Gastrocnemius medialis (tissue), 4 donors: Measurements from ENCODE around the gene FCHSD2.

ENCODE experiments used
- POLR2A ChIP-seq, 2 donors: fragments of 450-650 bp; IDR thresholded peaks; one replicate each; pipeline ENCODE4 v1.6.1; 2017; ENCODE audit warnings: antibody characterized with exemption in 2 of 2, mild to moderate bottlenecking in 2 of 2, moderate library complexity in 2 of 2
- TF ChIP-seq, protein P1 (sequence below), 5 experiments: fragments of 450-650 bp in 3 of 5; fragments of 200-600 bp in 2 of 5; sonication (generic) in 2 of 5; IDR thresholded peaks in 4 of 5; conservative IDR thresholded peaks in 1 of 5; 1 replicate in 4 of 5; 2 replicates in 1 of 5; pipeline ENCODE4 v1.5.1; 2016 to 2019; ENCODE audit warnings: antibody characterized with exemption in 5 of 5, mild to moderate bottlenecking in 3 of 5, moderate library complexity in 3 of 5

DNA sequence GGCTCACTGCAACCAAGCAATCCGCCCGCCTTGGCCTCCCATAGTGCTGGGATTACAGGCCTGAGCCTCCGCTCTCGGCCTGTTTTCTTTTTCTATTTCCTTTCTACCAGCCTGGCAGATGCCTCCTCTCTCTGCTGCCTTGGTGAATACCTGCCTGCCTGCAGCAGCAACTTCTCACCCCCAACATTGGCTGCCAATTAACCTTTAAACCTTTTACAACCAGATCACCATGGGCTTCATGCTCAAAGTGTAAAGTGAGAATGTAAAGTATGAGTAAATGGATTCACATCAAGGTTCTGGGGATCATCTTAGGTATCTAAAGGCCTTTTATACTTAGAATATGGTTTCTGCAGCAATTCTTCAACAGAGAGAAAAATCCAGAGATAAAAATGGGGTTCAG, 13.0 kb upstream of the FCHSD2 start:
- TF ChIP-seq, protein P1, sequence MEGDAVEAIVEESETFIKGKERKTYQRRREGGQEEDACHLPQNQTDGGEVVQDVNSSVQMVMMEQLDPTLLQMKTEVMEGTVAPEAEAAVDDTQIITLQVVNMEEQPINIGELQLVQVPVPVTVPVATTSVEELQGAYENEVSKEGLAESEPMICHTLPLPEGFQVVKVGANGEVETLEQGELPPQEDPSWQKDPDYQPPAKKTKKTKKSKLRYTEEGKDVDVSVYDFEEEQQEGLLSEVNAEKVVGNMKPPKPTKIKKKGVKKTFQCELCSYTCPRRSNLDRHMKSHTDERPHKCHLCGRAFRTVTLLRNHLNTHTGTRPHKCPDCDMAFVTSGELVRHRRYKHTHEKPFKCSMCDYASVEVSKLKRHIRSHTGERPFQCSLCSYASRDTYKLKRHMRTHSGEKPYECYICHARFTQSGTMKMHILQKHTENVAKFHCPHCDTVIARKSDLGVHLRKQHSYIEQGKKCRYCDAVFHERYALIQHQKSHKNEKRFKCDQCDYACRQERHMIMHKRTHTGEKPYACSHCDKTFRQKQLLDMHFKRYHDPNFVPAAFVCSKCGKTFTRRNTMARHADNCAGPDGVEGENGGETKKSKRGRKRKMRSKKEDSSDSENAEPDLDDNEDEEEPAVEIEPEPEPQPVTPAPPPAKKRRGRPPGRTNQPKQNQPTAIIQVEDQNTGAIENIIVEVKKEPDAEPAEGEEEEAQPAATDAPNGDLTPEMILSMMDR (IDR thresholded peaks at IDR 0.05 in 4 of 5, conservative IDR thresholded peaks at IDR 0.05 in 1 of 5) = no peak
- TF ChIP-seq POLR2A (IDR thresholded peaks at IDR 0.05) = no peak
